K562 (cell line): ENCODE results near the gene MITF.

Experiments
- CSDE1 ChIP-seq, 2 experiments: fragments of 450-650 bp; IDR thresholded peaks; 2 replicates each; pipeline ENCODE4 v1.6.1; 2016; ENCODE audit warnings: mild to moderate bottlenecking in 1 of 2
- SMC3 ChIP-seq: conservative IDR thresholded peaks from 2 replicates; pipeline ENCODE4 v1.6.1; 2011; ENCODE audit warnings: low read depth, low read length, improper control_type of control experiment; ENCODE audit not compliant: insufficient read depth
- THAP7 ChIP-seq: fragments of 250-450 bp; sonication (Bioruptor Pico); IDR thresholded peaks from 2 replicates; pipeline ENCODE4 v1.5.0; 2021
- YY1 ChIP-seq, 3 experiments: IDR thresholded peaks; 2 replicates each; pipeline ENCODE4 v1.6.1; 2011; ENCODE audit warnings: low read length in 2 of 3, mild to moderate bottlenecking in 2 of 3, moderate library complexity in 2 of 3, borderline replicate concordance in 1 of 3, control low read depth in 1 of 3, low read depth in 1 of 3; ENCODE audit not compliant: insufficient read depth in 3 of 3, insufficient replicate concordance in 2 of 3, control insufficient read depth in 1 of 3, insufficient read length in 1 of 3; ENCODE audit errors: extremely low read depth in 1 of 3
- TF ChIP-seq, protein P1 (sequence below): sonication (generic); formaldehyde crosslinking; IDR thresholded peaks from 2 replicates; pipeline ENCODE4 v1.8.0; 2023; ENCODE audit warnings: mild to moderate bottlenecking, missing genetic modification reagents

- TF ChIP-seq SMC3 (no peak), CSDE1 (IDR thresholded peaks at IDR 0.05) (no peak), YY1 (IDR thresholded peaks at IDR 0.05; ENCODE audit: borderline replicate concordance in 1 of 3, control insufficient read depth in 1 of 3, extremely low read depth in 1 of 3, insufficient read depth in 3 of 3, insufficient read length in 1 of 3, insufficient replicate concordance in 2 of 3, low read depth in 1 of 3, low read length in 2 of 3) (no peak), THAP7 (CRISPR knock-in tag) (no peak)
- TF ChIP-seq, protein P1, sequence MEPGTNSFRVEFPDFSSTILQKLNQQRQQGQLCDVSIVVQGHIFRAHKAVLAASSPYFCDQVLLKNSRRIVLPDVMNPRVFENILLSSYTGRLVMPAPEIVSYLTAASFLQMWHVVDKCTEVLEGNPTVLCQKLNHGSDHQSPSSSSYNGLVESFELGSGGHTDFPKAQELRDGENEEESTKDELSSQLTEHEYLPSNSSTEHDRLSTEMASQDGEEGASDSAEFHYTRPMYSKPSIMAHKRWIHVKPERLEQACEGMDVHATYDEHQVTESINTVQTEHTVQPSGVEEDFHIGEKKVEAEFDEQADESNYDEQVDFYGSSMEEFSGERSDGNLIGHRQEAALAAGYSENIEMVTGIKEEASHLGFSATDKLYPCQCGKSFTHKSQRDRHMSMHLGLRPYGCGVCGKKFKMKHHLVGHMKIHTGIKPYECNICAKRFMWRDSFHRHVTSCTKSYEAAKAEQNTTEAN = no peak
Measured at GRCh38 chr3:70000028-70000410, 260.8 kb downstream of the MITF start.
